HEK293T (cell line): ENCODE data around the gene TNFAIP2.

Source experiments
- NFRKB ChIP-seq: fragments of 450-650 bp; IDR thresholded peaks from 2 replicates; pipeline ENCODE4 v1.6.1; 2016; ENCODE audit warnings: mild to moderate bottlenecking, moderate library complexity
- TARDBP ChIP-seq: fragments of 450-650 bp; IDR thresholded peaks from 2 replicates; pipeline ENCODE4 v1.6.1; 2016
- ZNF384 ChIP-seq: fragments of 450-650 bp; IDR thresholded peaks from 2 replicates; pipeline ENCODE4 v1.6.1; 2016

- TF ChIP-seq TARDBP (no peak), NFRKB (no peak), ZNF384 (no peak)
These were observed 26.3 kb downstream of the TNFAIP2 start for GRCh38 chr14:103149351-103150237.
